ENCODE data around the gene EYA2.

GRCh38 chr20:47113362-47114109, 218.9 kb downstream of the EYA2 start:
- no peak for TF ChIP-seq POLR2A (IDR thresholded peaks at IDR 0.05)
- TF ChIP-seq, protein P1, sequence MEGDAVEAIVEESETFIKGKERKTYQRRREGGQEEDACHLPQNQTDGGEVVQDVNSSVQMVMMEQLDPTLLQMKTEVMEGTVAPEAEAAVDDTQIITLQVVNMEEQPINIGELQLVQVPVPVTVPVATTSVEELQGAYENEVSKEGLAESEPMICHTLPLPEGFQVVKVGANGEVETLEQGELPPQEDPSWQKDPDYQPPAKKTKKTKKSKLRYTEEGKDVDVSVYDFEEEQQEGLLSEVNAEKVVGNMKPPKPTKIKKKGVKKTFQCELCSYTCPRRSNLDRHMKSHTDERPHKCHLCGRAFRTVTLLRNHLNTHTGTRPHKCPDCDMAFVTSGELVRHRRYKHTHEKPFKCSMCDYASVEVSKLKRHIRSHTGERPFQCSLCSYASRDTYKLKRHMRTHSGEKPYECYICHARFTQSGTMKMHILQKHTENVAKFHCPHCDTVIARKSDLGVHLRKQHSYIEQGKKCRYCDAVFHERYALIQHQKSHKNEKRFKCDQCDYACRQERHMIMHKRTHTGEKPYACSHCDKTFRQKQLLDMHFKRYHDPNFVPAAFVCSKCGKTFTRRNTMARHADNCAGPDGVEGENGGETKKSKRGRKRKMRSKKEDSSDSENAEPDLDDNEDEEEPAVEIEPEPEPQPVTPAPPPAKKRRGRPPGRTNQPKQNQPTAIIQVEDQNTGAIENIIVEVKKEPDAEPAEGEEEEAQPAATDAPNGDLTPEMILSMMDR (IDR thresholded peaks at IDR 0.05), result no peak

Data from adrenal gland (tissue), 5 donors.